ENCODE measurements around the gene SFT2D1. TPM values are rescaled to one million over a fixed set of nuclear protein-coding genes. Genes with fewer than 3 reads are reported as not detected.

SFT2D1 gene
- total and polyA plus RNA-seq, 2 of the 4 experiments (the other 2 are of a cell fraction) = 10.2 to 45.8 TPM

GRCh38 chr6:166330612-166331011 is 11.7 kb downstream of the SFT2D1 start:
- TF ChIP-seq MAZ (IDR thresholded peaks at IDR 0.05; ENCODE audit: borderline replicate concordance, low read depth, low read length) = 0 out of 2 replicates have a peak, but pooled peaks have one; percentile 15
- TF ChIP-seq FOS (IDR thresholded peaks at IDR 0.05; ENCODE audit: low read depth, low read length) = no peak
- TF ChIP-seq CTCF (conservative IDR thresholded peaks at IDR 0.05; ENCODE audit: low read depth, low read length) = peak; percentile 19; the same call in 1 of the 2 replicates
- Histone ChIP-seq H3K4ac (ENCODE audit: low read depth, low read length) (no peak overlapping the region), H4K20me1 (ENCODE audit: insufficient read depth, low read length) (peaks cover 65% of the 10 kb centered on the region), H4K5ac (ENCODE audit: low read depth, low read length) (no peak overlapping the region), H3K4me2 (ENCODE audit: low read depth, low read length) (peak overlapping the region; percentile 23; the same call in 1 of the 2 replicates), H3K79me1 (ENCODE audit: low read depth in 1 of 2, low read length in 2 of 2) (peaks cover 39 to 69% of the 10 kb centered on the region in 2 experiments), H2BK120ac (ENCODE audit: low read depth, low read length) (no peak overlapping the region), H3K9ac (ENCODE audit: low read depth, low read length) (no peak overlapping the region), H2AFZ (replicated peaks; ENCODE audit: low read length, poor library complexity) (peak overlapping the region; percentile 68), H3K56ac (ENCODE audit: extremely low read depth, insufficient read depth, low read length) (no peak overlapping the region), H3K18ac (ENCODE audit: low read depth, low read length) (no peak overlapping the region), H3K9me1 (ENCODE audit: insufficient read depth, low read length) (peaks cover 11% of the 10 kb centered on the region; the same call in 1 of the 2 replicates), H3K27ac (ENCODE audit: insufficient read depth, low read length) (no peak overlapping the region), H4K8ac (ENCODE audit: low read depth in 2 of 2, low read length in 2 of 2) (0 out of 4 replicates have a peak overlapping the region, but pooled peaks of 1 of the 2 experiments have one; percentile 40), H4K91ac (ENCODE audit: insufficient read depth, low read depth, low read length) (no peak overlapping the region), H3K4me1 (ENCODE audit: control insufficient read depth, insufficient read depth, low read length) (peaks cover 11% of the 10 kb centered on the region; the same call in 1 of the 2 replicates), H2BK5ac (ENCODE audit: low read depth, low read length, poor library complexity, severe bottlenecking) (no peak overlapping the region), H3K23ac (ENCODE audit: low read depth, low read length) (no peak overlapping the region), H3K36me3 (ENCODE audit: control insufficient read depth, insufficient read depth, low read length) (peaks cover 20% of the 10 kb centered on the region), H2BK15ac (ENCODE audit: low read depth, low read length) (no peak overlapping the region), H3K4me3 (ENCODE audit: insufficient read depth, low read depth, low read length) (no peak overlapping the region), H2BK20ac (ENCODE audit: low read depth, low read length) (no peak overlapping the region), H3K14ac (replicated peaks; ENCODE audit: low read depth, low read length) (no peak overlapping the region), H2AK9ac (replicated peaks; ENCODE audit: low read depth, low read length, poor library complexity) (no peak overlapping the region), H3K9me3 (ENCODE audit: control insufficient read depth, insufficient read depth, low read length) (no peaks in the 10 kb centered on the region), H2AK5ac (ENCODE audit: low read depth, low read length) (no peak overlapping the region), H3K27me3 (ENCODE audit: control insufficient read depth, insufficient read depth, low read length) (no peaks in the 10 kb centered on the region)
- DNase-seq = peak; percentile 23
- intact Hi-C loops (cut with micrococcal nuclease) (no loop called here), dilution Hi-C loops (cut with HindIII; ENCODE audit: low sequenced_read_pairs, unreplicated experiment) (no loop called here), in situ Hi-C loops (cut with MboI; ENCODE audit: low sequenced_read_pairs) (no loop called here)
- ATAC-seq (ENCODE audit: low read depth) = peak; percentile 86
- CTCF ChIA-PET = interaction anchor here (1.4 kb wide), 1 partner anchor 47 kb away, joined by 4 read pairs; no protein-coding TSS in a partner anchor
- POLR2A ChIA-PET (ENCODE audit: unreplicated experiment) = no interaction called here
- WGBS, 2 experiments (ENCODE audit: extremely low coverage in 2 of 2, insufficient read length in 1 of 2) = 40% methylated on average over 1 of the region's 11 CpGs; no CpG with 5 or more reads in 1 of the 2 experiments
- BruUV-seq (replicated peaks) = no TSS peak
